NCI-H2227 treated with DMSO at 0.1 percent for 48 hours (cell line): ENCODE measurements around the gene SS18L1.

ENCODE experiments used
- DNase-seq: peaks from one replicate; lab custom pipeline; 2025; lab: John Stamatoyannopoulos, UW

The SS18L1 gene

DNA sequence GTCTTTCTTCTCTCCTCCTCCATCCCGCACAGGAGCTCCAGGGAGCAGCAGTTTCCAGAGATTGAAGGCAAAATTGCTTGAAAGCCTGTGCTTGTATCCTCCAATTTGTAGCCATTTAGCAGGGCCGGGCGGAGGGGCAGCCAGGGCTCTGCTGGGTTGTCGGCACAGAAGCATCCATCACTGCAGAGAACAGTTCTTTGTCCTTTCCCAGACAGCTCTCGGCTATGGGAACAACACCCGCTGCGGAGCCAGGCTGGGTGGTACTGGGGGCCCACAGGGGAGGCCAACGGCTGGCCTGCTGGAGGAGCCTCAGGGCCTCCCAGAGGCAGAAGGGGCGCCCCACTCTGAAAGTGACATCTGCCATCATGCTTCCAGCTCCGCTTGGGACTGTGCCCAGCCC is 68.7 kb downstream of the SS18L1 start:
- peak; percentile 67 for DNase-seq

DNA sequence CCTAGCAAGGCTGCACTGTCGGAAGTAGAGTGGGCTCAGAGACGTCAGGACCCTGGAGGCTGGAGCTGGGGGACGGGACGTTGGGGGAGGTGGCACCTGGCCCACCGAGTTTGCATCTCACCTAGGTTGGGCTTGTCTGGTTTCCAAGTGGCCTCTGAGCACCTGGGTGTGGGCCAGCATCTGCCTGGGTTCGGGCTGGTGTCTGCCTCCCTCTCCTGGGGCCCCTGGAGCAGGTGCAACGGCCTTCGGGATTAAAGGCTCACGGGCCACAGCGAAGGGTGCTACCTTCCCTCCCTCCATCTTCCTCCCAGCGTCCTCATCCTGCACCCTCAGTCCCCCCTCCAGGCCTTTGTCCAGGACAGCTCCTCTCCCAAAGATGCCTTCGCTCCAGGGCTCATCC is 70.5 kb downstream of the SS18L1 start:
- DNase-seq: no peak

DNA sequence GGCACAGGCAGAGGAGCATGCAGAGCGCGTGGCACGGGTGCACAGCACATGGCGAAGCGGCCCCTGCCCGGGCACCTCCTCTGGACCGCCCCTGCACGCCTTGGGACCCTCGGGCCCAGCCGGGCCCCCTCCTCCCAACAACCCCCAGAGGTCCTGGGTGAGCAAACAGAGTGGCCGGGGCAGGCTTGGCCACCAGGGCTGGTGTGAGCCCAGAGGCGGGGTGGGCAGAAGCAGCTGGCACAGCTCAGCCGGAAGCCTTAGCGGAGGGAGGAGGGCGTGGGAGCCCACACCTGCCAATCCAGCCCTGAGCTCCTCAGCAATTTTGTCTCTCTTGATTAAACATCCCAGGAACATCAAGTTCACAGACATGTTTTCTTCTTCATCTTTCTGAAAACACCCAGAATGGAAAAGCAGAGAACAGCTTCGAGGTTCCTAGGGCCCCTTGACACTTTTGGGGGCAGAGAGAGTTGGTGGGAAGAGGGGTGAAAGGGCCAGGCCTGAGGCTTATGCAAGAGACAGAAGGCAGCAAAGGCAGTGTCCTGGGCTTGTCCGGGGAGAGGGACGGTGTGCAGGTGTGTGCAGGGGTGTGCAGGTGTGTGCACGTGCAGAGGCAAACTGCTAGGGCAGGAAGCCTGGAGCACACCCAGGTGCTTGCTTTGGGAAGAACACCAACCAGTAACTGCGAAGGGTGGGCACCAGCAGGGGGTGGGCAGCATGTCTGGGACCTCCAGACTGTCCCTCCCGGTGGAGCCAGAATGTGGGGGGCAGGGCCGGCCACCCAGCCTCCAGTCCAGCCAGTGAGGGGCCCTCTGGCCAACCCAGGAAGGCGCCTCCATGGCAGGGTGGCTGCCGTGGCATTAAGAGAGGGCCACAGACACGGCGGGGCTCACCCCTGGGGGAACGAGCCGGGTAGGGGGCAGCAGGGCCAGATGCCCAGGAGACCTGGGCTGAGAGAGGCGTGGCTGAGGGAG is 71.7 kb downstream of the SS18L1 start:
- no peak for DNase-seq

DNA sequence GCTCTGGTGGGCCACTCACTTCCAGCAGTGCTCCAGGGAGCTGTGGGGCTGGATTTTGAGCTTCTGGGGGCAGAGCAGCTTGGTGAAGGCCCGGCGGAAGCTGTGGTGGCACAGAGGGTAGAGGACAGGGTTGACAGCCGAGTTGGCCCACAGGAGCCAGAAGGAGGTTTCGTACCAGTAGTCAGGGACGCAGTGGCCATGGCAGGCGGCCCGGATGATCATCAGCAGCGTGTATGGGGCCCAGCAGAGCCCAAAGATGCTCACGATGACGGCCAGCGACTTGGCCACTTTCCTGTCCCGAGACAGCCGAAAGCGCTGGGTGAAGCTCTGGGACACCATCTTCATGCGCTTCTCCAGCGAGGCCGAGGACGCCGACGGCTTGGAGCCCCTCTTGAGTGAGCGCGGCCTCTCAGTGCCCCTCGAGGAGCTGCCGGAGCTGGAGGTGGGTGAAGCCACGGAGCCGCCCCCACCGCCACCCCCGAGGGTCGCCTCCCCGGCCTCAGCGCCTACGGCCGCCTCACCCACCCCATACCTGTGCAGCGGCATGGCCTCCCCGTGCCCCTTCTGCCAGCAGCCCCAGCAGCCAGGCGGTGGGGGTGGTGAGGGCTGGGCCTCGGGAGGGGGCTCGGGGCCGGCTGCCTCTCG is 72.5 kb downstream of the SS18L1 start:
- DNase-seq: no peak

DNA sequence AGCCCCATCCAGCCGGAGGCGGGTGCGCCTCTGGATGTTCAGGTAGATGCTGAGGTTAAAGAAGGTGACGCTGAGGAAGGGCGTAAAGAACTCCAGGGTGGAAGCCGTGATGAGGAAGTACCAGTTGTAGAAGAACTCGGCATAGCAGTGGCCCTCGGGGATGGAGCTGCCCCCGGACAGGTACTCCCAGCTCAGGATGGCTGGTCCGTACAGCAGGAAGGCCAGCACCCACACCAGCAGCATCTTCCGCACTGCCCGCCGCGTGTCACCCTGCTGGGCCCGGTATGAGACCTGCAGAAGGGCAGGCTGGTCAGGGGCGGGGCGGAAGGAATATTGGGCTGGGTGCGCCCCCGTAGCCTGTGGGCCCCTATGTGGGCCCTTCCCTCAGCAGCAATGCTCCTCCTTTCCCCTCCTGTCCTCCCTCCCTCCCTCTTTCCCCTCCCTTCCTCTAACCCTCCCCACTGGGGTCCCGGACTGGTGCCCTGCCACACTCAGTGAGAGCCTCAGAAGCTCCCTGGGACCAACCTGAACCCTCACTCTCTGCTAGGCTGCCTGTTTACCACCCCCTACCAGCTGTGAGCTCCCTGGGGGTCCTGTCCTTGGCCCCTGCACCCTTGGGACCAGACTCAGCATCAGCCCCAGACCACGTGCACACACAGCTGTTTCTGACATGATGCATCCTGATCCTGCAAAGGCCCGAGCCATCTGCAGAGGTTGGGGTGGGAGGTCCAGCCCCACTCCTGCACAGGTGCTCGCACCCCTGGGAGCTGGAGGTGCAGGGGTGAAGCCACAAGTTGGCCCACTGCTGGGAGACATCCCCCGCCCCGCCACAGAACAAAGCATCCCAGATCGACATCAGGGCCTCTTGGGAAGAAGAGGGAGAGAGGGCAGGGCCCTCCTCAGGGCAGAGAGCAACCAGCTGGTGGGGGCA is 73.3 kb downstream of the SS18L1 start:
- DNase-seq: no peak

DNA sequence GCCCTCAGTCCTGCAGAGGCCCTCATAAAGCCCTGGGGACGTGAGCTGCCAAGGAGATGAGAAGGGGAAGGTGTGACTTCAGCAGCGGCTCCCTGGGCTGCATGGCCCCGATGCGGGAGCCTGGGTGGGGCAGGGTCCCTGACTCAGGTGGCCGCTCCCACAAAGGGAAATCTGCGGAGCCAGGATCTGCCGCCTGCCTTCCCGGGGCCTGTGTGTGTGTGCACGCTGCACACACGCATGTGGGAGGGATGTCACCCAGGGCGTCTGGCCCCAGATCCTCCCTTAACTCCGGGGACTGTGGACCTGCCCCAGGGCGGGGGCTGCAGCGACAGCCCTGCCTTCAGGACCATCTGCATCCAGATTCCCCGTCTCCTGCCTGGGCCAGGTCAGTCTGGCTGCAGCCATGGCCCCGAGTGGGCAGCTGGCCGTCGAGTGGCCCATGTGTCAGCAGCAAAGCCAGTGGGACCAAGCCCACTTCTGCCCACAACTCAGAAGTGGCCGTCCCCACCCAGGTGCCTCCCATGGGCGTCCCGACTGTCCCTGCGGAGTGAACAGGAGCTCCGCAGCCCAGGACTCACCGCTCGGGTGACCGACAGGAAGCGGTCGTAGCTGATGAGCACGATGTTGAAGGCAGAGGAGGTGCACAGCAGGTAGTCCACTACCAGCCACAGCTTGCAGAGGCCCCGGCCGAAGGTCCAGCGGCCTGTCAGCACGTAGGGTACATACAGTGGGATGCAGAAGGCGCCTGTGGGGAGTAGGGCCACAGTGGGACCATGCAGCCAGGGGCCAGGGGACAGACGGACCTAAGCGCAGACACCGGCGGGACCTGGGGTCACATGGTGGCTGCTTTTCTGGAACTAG is 74.6 kb downstream of the SS18L1 start:
- DNase-seq: no peak

DNA sequence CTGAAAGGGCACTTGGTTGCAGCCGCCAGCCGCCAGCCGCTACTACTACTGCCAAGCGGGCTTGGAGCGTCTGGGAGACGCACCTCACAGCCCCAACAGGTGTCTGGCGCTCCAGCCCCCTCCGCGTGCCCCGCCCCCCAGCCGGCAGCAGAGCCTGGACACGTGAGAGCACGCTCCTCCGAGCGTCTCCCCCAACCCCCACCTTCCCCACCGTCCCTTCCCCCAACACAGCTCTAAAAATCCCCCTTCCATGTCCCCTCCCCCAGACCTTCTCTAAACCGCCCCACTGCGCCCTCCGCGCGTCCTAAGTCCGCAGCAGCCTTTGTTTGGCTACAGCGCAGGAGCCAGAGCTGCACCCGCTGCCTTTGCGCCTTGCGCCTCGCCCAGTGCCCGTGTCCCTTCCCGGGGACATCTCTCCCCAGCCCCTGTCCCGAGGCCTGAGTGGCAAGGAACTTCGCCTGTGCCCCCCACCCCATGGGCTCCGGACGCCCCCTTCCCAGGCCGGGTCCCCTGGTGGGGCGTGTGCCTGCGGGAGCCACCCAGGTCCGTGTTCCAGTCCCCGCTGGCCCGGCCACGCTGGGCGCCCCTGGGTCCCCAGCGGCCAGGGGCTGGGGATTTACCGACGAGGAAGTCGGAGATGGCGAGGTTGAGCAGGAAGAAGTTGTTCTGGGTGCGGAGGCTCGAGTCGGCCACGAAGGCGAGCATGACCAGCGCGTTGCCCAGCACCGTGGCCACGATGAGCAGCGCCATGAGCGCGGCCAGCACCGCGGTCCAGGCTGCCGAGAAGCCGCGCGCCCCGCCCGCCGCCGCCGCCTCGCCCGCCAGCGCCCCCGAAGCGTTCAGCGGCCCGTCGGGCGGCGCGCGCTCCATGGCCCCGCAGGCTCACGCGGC is 75.8 kb downstream of the SS18L1 start:
- DNase-seq: peak; percentile 47

DNA sequence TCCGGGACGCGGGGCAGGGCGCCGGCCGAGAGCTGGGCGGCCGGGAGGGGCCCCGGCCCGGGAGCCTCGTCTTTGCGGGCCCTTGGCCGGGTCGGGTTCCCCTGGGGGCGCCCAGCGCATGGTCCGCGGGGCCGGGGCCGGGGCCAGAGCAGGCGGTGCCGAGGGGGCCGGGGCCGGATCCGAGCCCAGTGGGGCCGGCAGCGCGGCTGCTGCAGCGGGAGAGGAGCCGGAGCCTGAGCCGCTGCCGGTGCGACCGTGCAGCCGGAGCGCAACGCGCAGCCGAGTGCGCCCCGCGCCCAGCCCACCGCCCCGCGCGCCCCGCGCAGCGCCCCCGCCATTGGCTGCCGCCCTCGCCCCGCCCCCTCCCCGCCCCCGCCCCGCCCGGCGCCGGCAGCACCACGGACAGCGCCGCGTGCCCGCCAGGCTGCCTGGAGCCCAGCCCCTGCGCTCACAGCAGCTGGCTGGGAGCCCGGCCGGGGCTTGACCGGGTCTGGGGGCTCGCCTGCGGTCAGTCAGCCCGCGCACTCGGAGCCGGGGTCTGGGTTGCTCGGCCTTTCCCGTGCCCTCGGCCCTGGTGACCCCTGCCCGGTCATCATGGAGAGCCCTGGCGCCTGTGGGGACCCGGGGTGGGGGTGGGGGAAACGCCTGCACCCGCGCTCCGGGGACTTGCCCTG is 76.6 kb downstream of the SS18L1 start, which contains the start of gene HRH3:
Gene HRH3, minus strand, starts transcription at position 287 of the 674 bp plus-strand sequence. CDS start 308 bp downstream, outside the sequence.
- DNase-seq: peak; percentile 69

DNA sequence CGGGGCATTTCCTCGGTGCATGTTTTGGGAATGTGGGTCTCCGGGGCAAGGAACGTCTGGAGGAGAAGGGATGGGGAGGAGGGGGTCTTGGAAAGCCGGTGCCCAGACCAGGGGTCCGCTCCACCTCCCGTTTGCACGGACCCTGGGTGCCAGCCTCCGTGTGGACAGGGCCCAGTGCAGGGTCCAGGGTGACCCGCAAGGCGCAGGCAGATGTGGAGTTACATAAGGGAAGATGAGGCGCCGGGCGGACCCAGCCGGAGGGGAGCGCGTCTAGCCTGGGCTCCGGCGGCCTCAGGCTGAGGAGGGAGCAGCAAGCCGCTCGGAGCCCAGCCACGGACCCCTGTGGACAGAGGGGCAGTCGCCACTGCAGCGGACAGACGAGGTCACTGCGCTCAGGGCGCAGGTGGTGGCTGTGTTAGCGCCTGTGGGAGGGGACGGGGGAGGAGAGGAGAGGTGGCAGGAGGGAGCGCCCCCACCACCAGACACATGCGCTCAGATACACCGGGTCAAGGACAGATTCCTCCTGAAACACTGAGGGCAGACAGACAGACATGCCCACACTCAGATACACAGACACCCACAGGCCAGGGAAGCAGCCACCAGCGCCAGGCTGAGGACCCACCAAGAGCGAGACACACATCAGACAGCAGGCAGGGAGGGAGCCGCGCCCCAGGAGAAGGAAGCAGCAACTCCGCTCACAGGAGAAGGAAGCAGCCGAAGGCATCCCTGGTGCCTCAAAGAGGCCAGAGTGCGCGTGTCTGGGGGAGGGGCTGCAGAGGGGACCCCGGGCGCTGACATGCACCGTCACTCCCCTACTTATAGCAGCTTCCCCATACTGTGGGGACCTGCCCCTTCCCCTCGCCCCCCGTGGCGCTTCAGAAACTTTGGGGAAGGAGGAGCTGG is 77.3 kb downstream of the SS18L1 start:
- DNase-seq: no peak

DNA sequence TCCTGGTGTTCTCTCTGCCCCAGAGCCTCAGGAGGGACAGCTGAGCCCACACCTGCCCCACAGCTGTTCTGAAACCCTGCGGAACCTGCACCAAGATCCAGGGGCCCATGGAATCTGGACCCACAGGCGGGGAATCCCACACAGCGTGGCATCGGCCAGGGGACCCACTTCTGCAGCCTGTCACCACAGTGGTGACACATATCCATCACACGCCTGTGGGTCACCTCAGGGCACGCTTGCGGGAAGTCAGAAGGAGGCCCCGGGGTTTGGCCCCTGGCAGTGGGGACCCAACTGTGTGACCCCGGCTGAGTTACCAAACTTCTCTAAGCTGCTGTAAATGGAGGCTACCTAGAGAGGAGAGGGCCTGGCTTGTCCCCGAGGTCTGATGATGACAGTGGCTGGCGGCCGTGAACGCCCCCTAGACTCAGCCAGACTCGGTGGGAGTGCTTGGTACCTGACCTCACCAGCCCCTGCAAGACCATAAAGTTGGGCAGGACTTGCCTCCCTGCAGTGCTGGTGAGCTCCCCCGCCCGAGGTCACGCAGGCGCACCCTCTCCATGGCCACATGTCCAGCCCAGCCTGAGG is 78.8 kb downstream of the SS18L1 start:
- DNase-seq: no peak

DNA sequence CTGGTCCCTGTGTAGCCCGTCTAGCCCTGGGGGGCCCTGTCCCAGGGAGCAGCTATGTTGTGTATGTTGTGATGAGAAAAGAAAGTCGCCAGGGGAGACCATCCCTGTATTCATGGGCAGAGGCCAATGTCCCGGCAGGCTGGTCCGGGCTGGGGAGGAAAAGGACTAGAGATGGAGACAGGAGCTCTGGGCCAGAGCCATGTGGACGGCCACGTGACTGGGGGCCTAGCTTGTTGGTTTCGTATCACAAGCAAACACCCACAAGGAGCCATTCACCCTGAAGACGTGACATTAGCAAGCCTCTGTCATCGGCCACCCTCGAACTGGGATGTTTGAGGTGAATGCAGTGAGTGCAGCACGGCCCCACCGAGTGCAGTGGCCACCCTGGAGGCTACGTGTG is 79.4 kb downstream of the SS18L1 start:
- DNase-seq: no peak

DNA sequence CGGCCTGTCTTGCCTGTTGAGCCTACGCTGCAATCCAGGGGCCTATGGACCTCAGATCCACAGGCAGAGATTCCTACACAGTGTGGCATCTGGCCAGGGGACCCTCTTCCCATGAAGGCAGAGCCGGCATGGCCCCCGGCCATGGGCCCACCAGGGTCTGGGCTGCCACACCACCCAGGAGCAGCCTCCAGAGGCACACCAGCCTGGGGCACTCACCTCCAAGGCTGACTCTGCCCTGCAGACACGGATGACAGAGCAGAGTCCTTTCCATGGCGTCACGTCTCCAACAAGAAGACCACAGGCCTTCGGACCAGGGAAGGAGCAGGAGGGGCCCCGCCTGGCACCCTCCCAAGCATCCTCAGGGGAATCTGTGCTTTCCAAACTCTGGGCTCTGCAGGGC is 80.0 kb downstream of the SS18L1 start:
- no peak for DNase-seq

DNA sequence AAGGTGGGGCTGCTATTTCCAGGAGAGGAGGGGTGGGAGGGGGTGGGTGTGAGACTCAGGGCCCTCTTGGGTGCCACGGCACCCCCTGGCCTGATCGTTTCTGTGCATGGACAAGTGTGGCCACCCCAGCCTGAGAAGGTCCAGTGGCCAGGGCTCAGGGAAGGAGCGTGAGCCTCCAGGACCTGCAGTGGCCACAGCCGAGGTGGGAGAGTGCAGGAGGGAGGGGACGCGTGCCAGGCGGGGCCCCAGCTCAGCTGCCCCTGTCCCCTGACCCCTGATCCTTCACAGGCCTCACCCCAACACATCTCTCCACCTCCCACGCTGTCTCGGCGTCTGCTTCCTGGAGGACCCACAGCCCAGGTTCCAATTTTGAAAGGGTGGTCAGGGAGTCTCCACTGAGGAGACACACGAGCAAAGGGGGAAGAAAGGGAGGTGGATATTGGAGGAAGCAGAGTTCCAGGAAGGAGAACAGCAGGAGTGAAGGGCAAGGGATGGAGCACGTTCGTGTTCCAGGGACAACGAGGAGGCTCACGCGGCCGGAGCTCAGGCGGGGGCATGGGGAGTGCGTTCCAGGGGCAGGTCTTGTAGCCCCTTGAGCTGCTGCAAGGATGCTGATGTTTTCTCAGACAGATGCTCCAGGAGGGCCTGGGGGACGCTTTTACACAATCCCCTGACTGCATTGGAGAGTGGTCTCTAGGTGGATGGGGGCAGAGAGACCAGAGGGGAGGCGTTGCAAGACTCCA is 80.7 kb downstream of the SS18L1 start:
- no peak for DNase-seq

DNA sequence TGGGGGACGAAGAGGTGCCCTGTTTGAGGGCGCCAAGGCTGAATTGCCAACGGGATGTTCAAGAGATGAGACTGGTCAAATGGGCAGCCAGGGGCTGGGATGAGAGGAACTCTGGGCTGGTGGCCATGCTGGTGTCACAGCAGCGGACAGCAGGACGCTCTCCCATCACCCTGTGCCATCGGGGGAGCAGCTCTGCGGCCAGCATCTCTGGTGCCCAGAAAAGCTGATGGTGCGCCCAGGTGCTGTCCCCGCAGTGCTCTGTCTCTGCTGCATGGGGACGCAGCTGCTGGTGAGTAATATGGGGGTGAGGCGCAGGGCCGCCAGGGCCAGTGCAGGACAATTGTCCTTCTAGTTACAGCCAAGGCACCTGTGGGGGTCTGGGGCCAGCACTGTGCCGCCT is 81.5 kb downstream of the SS18L1 start:
- no peak for DNase-seq

DNA sequence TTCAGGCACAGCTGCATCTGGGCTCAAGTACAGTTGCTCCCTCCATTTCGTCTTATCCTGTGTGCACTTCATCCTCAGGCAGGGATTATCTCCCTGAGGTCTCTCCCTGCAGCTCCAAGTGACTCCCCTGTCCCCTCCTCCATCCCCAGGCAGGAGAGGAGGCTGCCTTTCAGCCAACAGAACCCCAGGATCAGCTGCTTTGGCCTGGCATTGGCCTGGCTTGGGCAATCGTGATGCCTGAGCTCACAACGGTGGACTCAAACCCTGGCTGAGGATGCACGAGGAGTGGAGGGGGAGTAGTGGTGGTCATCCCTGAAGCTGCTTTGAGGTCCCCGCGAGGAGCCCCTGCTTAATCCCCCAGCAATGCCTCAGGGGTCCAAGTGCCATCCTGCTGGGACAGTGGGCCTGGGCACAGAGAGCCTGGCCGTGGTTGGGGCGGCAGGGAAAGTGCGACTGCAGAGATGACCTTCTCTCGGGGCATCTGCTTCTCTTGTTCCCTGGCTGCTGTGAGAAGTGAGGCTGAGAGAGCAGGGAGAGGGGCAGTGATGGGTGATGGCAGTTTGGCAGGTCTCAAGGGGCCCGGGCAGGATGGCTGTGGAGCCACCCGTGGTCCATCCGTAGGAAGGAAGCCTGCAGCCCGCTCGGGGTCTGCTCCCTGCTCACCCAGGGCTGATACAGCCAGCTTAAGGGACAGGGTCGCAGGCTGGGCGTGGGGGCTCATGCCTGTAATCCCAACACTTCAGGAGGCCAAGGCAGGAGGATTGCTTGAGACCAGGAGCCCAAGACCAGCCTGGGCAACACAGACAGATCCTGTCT is 82.5 kb downstream of the SS18L1 start:
- no peak for DNase-seq
